ENCODE data around the gene CACNA1D. TPM values are rescaled to one million over a fixed set of nuclear protein-coding genes. Genes with fewer than 3 reads are reported as not detected.

Gene CACNA1D
- total RNA-seq, 1 donor from 2014 or later, result 6.3 TPM

- DNase-seq (ENCODE audit: low spot score, unreplicated experiment), result no peak
- TF ChIP-seq CTCF (IDR thresholded peaks at IDR 0.05; ENCODE audit: unreplicated experiment), result no peak
- Mint-ChIP-seq H3K36me3 (ENCODE audit: insufficient read depth) (no peaks in the 10 kb centered on the region), H3K4me1 (ENCODE audit: low read depth) (peaks cover 15% of the 10 kb centered on the region), H3K27me3 (peaks cover 11% of the 10 kb centered on the region), H3K4me3 (ENCODE audit: low read depth) (no peak overlapping the region), H3K9me3 (ENCODE audit: low read depth) (no peaks in the 10 kb centered on the region), H3K27ac (no peak overlapping the region)
Observed at GRCh38 chr3:53777468-53777867, 283.1 kb downstream of the CACNA1D start.

DNA sequence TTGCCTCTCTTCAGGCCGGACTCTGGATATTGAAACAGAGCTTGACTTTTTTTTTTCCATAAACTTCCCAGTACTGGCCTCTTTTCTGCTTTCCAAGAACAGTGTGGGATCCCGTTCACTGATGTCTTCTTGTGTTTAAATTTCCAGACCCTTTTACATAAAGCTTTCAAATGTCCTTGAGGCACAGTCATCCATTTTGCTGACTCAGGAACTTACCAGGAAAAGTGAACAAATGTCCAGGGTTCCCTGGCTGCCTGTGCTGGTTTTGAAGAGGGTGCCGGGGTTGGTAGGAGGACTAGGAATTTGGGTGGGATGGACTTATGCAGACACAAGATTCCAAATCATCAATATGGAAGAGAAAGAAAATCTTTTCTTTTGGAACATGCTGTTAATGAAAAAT is 283.7 kb downstream of the CACNA1D start:
- Mint-ChIP-seq H3K4me1 (ENCODE audit: low read depth) (peaks cover 15% of the 10 kb centered on the region), H3K4me3 (ENCODE audit: low read depth) (no peak overlapping the region), H3K27me3 (peaks cover 11% of the 10 kb centered on the region), H3K9me3 (ENCODE audit: low read depth) (no peaks in the 10 kb centered on the region), H3K36me3 (ENCODE audit: insufficient read depth) (no peaks in the 10 kb centered on the region), H3K27ac (no peak overlapping the region)
- no peak for DNase-seq (ENCODE audit: low spot score, unreplicated experiment)
- TF ChIP-seq CTCF (IDR thresholded peaks at IDR 0.05; ENCODE audit: unreplicated experiment), result no peak

- Mint-ChIP-seq H3K9me3 (ENCODE audit: low read depth) (no peaks in the 10 kb centered on the region), H3K4me1 (ENCODE audit: low read depth) (peaks cover 4% of the 10 kb centered on the region), H3K36me3 (ENCODE audit: insufficient read depth) (no peaks in the 10 kb centered on the region), H3K27me3 (peaks cover 8% of the 10 kb centered on the region), H3K27ac (no peak overlapping the region), H3K4me3 (ENCODE audit: low read depth) (no peak overlapping the region)
- no peak for TF ChIP-seq CTCF (IDR thresholded peaks at IDR 0.05; ENCODE audit: unreplicated experiment)
- no peak for DNase-seq (ENCODE audit: low spot score, unreplicated experiment)
Observed at GRCh38 chr3:53780171-53780570, 285.8 kb downstream of the CACNA1D start.

GRCh38 chr3:53780806-53781205 is 286.4 kb downstream of the CACNA1D start:
- H3K4me1 Mint-ChIP-seq (ENCODE audit: low read depth), result peaks cover 2% of the 10 kb centered on the region
- peaks cover 8% of the 10 kb centered on the region for H3K27me3 Mint-ChIP-seq
- H3K27ac Mint-ChIP-seq, result no peak overlapping the region
- H3K9me3 Mint-ChIP-seq (ENCODE audit: low read depth), result no peaks in the 10 kb centered on the region
- DNase-seq (ENCODE audit: low spot score, unreplicated experiment), result no peak
- no peak overlapping the region for H3K4me3 Mint-ChIP-seq (ENCODE audit: low read depth)
- no peak for TF ChIP-seq CTCF (IDR thresholded peaks at IDR 0.05; ENCODE audit: unreplicated experiment)
- H3K36me3 Mint-ChIP-seq (ENCODE audit: insufficient read depth), result no peaks in the 10 kb centered on the region

- Mint-ChIP-seq H3K36me3 (ENCODE audit: insufficient read depth) (no peaks in the 10 kb centered on the region), H3K27me3 (peaks cover 16% of the 10 kb centered on the region), H3K9me3 (ENCODE audit: low read depth) (no peaks in the 10 kb centered on the region), H3K4me1 (ENCODE audit: low read depth) (no peaks in the 10 kb centered on the region), H3K27ac (no peak overlapping the region), H3K4me3 (ENCODE audit: low read depth) (no peak overlapping the region)
- no peak for DNase-seq (ENCODE audit: low spot score, unreplicated experiment)
- no peak for TF ChIP-seq CTCF (IDR thresholded peaks at IDR 0.05; ENCODE audit: unreplicated experiment)
Observed at GRCh38 chr3:53787016-53787415, 292.6 kb downstream of the CACNA1D start.

Measured in progenitor cell of endocrine pancreas (in vitro differentiated cells).